Gastrocnemius medialis (tissue), 4 donors: ENCODE data around the gene CABLES2. TPM values are rescaled to one million over a fixed set of nuclear protein-coding genes. Genes with fewer than 3 reads are reported as not detected.

Source experiments
- ATAC-seq, 2 donors: fragments of 150-250 bp; one replicate each; pipeline ENCODE4 v1.9.1; 2016
- DNase-seq, 2 donors: peaks; one replicate each; pipeline ENCODE4 v3.0.0-alpha.2; 2019
- H3K27ac ChIP-seq, 4 donors: fragments of 200-600 bp; sonication (generic); 1 replicate in 1 of 4; 2 replicates in 3 of 4; pipeline ENCODE4 v1.5.1; 2016 to 2018; ENCODE audit warnings: mild to moderate bottlenecking in 2 of 4, moderate library complexity in 1 of 4
- H3K27me3 ChIP-seq, 3 donors: fragments of 200-600 bp; sonication (generic) in 2 of 3; 1 replicate in 1 of 3; 2 replicates in 2 of 3; pipeline versions ENCODE4 v1.5.1 to v1.6.0; 2016 to 2019; ENCODE audit warnings: mild to moderate bottlenecking in 1 of 3, moderate library complexity in 1 of 3
- H3K36me3 ChIP-seq, 2 donors: fragments of 200-600 bp; sonication (generic) in 1 of 2; one replicate each; pipeline ENCODE4 v1.5.1; 2017 to 2018
- H3K4me1 ChIP-seq, 2 donors: fragments of 200-600 bp; sonication (generic) in 1 of 2; one replicate each; pipeline ENCODE4 v1.5.1; 2016 to 2017; ENCODE audit warnings: mild to moderate bottlenecking in 2 of 2
- H3K4me3 ChIP-seq, 4 donors: fragments of 200-600 bp; sonication (generic) in 3 of 4; 1 replicate in 1 of 4; 2 replicates in 3 of 4; pipeline ENCODE4 v1.5.1; 2016 to 2019; ENCODE audit warnings: mild to moderate bottlenecking in 2 of 4
- H3K9me3 ChIP-seq, 3 donors: fragments of 200-600 bp; sonication (generic) in 2 of 3; 1 replicate in 1 of 3; 2 replicates in 2 of 3; pipeline ENCODE4 v1.5.1; 2016 to 2019
- POLR2A ChIP-seq, 2 donors: fragments of 450-650 bp; IDR thresholded peaks; one replicate each; pipeline ENCODE4 v1.6.1; 2017; ENCODE audit warnings: antibody characterized with exemption in 2 of 2, mild to moderate bottlenecking in 2 of 2, moderate library complexity in 2 of 2
- in situ Hi-C, 4 donors: fragments of 200-750 bp; cut with MboI; loops; one replicate each; pipeline versions ENCODE4 v1.15.0 to v1.8.0; 2017; ENCODE audit warnings: low sequenced_read_pairs in 4 of 4
- intact Hi-C: fragments of 100-400 bp; cut with DNase I; formaldehyde crosslinking; loops from one replicate; pipeline ENCODE4 v1.15.1; 2023; ENCODE audit warnings: low total_unique reads
- total RNA-seq, 4 donors: library from RNA; depleted of rRNA; stranded (reverse); fragments of >200 nt; gene quantifications; one replicate each; pipeline versions ENCODE4 v1.1.0 to v1.2.3, GENCODE V29; 2016
- TF ChIP-seq, protein P1 (sequence below), 5 experiments: fragments of 450-650 bp in 3 of 5; fragments of 200-600 bp in 2 of 5; sonication (generic) in 2 of 5; IDR thresholded peaks in 4 of 5; conservative IDR thresholded peaks in 1 of 5; 1 replicate in 4 of 5; 2 replicates in 1 of 5; pipeline ENCODE4 v1.5.1; 2016 to 2019; ENCODE audit warnings: antibody characterized with exemption in 5 of 5, mild to moderate bottlenecking in 3 of 5, moderate library complexity in 3 of 5

Gene CABLES2
- total RNA-seq, 4 donors from 2014 or later, result 3.6 to 9.3 (median 4.2) TPM

DNA sequence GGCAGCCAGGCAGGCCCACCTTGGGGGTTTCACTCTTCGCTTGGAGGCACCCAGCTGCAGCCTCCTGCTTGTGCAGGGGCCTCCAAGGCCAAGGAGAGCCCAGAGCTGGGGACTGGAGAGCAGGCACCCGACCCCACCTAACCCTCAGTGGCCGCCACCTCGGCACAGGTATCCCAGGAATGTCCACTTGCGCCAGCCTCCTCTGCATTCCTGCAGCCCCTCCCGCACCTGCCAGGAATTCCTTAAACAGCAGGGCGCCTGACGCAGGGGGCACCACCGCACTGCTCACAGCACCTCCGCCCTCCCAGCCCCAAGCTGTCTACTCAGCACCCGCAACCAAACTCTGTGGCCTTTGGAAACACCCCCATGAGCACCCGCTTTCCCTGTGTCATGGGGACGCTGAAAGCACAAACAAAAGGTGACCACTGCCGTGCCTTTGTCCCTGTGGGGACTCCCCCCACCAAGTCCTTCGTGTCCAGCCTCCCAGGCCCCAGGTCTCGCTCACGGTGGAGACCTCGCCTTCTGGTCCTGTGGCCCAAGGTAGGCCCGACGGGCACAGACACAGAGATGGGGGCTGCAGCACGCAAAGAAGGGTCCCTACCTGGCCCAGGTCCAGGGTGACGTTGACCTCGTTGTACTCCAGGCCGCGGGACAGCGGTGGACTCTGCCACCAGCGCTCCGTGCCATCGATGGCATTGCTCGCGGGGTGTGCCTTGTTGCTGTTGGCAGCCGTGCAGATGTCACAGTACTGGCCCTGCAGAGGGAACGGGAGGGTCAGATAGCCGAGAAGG is 45.1 kb downstream of the CABLES2 start:
- no peak for TF ChIP-seq POLR2A (IDR thresholded peaks at IDR 0.05)
- TF ChIP-seq, protein P1, sequence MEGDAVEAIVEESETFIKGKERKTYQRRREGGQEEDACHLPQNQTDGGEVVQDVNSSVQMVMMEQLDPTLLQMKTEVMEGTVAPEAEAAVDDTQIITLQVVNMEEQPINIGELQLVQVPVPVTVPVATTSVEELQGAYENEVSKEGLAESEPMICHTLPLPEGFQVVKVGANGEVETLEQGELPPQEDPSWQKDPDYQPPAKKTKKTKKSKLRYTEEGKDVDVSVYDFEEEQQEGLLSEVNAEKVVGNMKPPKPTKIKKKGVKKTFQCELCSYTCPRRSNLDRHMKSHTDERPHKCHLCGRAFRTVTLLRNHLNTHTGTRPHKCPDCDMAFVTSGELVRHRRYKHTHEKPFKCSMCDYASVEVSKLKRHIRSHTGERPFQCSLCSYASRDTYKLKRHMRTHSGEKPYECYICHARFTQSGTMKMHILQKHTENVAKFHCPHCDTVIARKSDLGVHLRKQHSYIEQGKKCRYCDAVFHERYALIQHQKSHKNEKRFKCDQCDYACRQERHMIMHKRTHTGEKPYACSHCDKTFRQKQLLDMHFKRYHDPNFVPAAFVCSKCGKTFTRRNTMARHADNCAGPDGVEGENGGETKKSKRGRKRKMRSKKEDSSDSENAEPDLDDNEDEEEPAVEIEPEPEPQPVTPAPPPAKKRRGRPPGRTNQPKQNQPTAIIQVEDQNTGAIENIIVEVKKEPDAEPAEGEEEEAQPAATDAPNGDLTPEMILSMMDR (IDR thresholded peaks at IDR 0.05 in 4 of 5, conservative IDR thresholded peaks at IDR 0.05 in 1 of 5), result no peak
- peaks cover 55 to 63% of the 10 kb centered on the region in 2 donors for H3K4me1 ChIP-seq
- ATAC-seq, result no peak

GRCh38 chr20:62360854-62361798 is 46.0 kb downstream of the CABLES2 start:
- H3K4me1 ChIP-seq, result peaks cover 64% of the 10 kb centered on the region in 2 donors
- ATAC-seq (no peak), DNase-seq (no peak)
- in situ Hi-C loops (no loop called here), intact Hi-C loops (no loop called here)
- TF ChIP-seq POLR2A (IDR thresholded peaks at IDR 0.05), result no peak
- TF ChIP-seq, protein P1 (IDR thresholded peaks at IDR 0.05 in 4 of 5, conservative IDR thresholded peaks at IDR 0.05 in 1 of 5), result no peak
- no peaks in the 10 kb centered on the region for H3K36me3 ChIP-seq
- H3K27me3 ChIP-seq, result no peaks in the 10 kb centered on the region
- no peak overlapping the region for H3K4me3 ChIP-seq
- H3K9me3 ChIP-seq, result no peaks in the 10 kb centered on the region
- peak overlapping the region; percentile 43 to 90 (median 90) for H3K27ac ChIP-seq

More for the DNA sequence above, 45.1 kb downstream of the CABLES2 start:
- H3K4me3 ChIP-seq, result no peak overlapping the region
- no peaks in the 10 kb centered on the region for H3K36me3 ChIP-seq
- in situ Hi-C loops (no loop called here), intact Hi-C loops (no loop called here)
- DNase-seq, result no peak
- no peaks in the 10 kb centered on the region for H3K9me3 ChIP-seq
- peak overlapping the region; percentile 43 to 90 (median 90) for H3K27ac ChIP-seq
- no peaks in the 10 kb centered on the region for H3K27me3 ChIP-seq

DNA sequence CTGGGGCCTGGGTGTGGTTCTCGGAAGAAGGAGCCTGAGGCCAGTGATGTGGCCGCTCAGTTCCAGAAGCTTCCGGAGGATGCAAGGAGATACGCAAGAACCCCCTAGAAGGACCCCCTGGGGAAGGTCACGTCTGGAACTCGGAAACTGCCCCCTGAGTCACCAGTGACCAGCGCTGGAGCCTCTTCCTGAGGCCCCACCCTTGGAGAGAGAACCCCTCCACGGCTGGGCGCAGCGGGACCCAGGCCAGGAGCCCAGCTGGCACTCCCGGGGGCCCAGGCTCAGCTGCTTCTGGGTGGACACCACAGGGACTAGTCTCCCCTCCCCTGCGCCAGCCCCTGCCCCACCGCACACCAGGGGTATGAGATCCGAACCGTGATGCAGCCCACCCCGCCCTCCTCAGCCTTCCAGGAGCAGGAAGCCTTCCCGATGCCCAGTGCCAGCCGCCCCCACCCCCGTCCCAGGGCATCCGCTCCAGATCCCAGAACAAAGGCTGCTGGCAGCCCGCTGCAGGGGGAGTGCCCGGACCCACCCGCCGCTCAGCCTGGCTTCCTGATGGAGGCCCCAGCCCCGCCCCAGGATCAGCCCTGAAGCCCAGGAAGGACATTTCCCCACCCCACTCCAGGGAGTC is 47.5 kb downstream of the CABLES2 start:
- peaks cover 65 to 66% of the 10 kb centered on the region in 2 donors for H3K4me1 ChIP-seq
- ATAC-seq (peak; percentile 7 to 13), DNase-seq (peak in 1 of 2 donors; percentile 17)
- intact Hi-C loops (no loop called here), in situ Hi-C loops (no loop called here)
- no peak for TF ChIP-seq POLR2A (IDR thresholded peaks at IDR 0.05)
- TF ChIP-seq, protein P1 (IDR thresholded peaks at IDR 0.05 in 4 of 5, conservative IDR thresholded peaks at IDR 0.05 in 1 of 5), result no peak
- H3K36me3 ChIP-seq, result no peaks in the 10 kb centered on the region
- no peak overlapping the region for H3K4me3 ChIP-seq
- H3K9me3 ChIP-seq, result no peaks in the 10 kb centered on the region
- H3K27me3 ChIP-seq, result no peaks in the 10 kb centered on the region
- H3K27ac ChIP-seq, result peak overlapping the region; percentile 82 to 88 (median 82)

- Histone ChIP-seq H3K4me3 (peak overlapping the region in 3 of 4 donors; percentile 19 to 40 (median 24)), H3K4me1 (peaks cover 60 to 65% of the 10 kb centered on the region in 2 donors), H3K27ac (peak overlapping the region; percentile 82 to 88 (median 82)), H3K27me3 (no peaks in the 10 kb centered on the region), H3K9me3 (no peaks in the 10 kb centered on the region), H3K36me3 (no peaks in the 10 kb centered on the region)
- DNase-seq, result no peak
- in situ Hi-C loops, result no loop called here
- peak in 1 of 2 donors; percentile 34 for TF ChIP-seq POLR2A (IDR thresholded peaks at IDR 0.05)
- TF ChIP-seq, protein P1 (IDR thresholded peaks at IDR 0.05 in 4 of 5, conservative IDR thresholded peaks at IDR 0.05 in 1 of 5), result no peak
- intact Hi-C loops, result no loop called here
- no peak for ATAC-seq
Observed at GRCh38 chr20:62359043-62359490, 48.0 kb downstream of the CABLES2 start.
